B cell (primary cell): ENCODE results near the gene LGR5. TPM values are rescaled to one million over a fixed set of nuclear protein-coding genes. Genes with fewer than 3 reads are reported as not detected.

Experiments
- ATAC-seq: fragments of 200-7000 bp; cut with Tn5 transposase; one replicate; pipeline ENCODE4 v1.10.0; 2021; ENCODE audit warnings: low read depth, mild to moderate bottlenecking, moderate number of reproducible peaks, moderate library complexity
- CTCF ChIA-PET: fragments of 350-600 bp; sonication (Branson Sonifier 250); formaldehyde crosslinking; loops from one replicate; lab custom pipeline; 2021; ENCODE audit warnings: antibody characterized with exemption, inconsistent platforms; lab: Charles Lee
- POLR2A ChIA-PET: fragments of 350-600 bp; sonication (Branson Sonifier 250); formaldehyde crosslinking; loops from one replicate; lab custom pipeline; 2021; ENCODE audit warnings: antibody characterized with exemption; lab: Charles Lee
- DNase-seq: peaks from one replicate; pipeline ENCODE4 v3.0.0; 2013
- H2AFZ ChIP-seq: 2 replicates; pipeline ENCODE4 v1.6.1; 2012; ENCODE audit warnings: mild to moderate bottlenecking, low read depth, low read length; ENCODE audit not compliant: insufficient read depth, poor library complexity, severe bottlenecking
- H3K27ac ChIP-seq, 2 donors: 1 replicate in 1 of 2; 2 replicates in 1 of 2; pipeline ENCODE4 v1.5.1; 2012 to 2013; ENCODE audit warnings: low read length in 2 of 2, mild to moderate bottlenecking in 2 of 2, moderate library complexity in 1 of 2
- H3K27me3 ChIP-seq, 4 experiments: fragments of 200-600 bp in 1 of 4; sonication (generic) in 1 of 4; replicated peaks in 1 of 4; 1 replicate in 2 of 4; 2 replicates in 2 of 4; pipeline versions ENCODE4 v1.6.1 to v1.7.0; 2013 to 2016; ENCODE audit warnings: low read length in 3 of 4, mild to moderate bottlenecking in 2 of 4, mixed read lengths in 1 of 4, moderate library complexity in 1 of 4; ENCODE audit not compliant: insufficient read depth in 4 of 4, control insufficient read depth in 3 of 4; ENCODE audit errors: control extremely low read depth in 1 of 4
- H3K36me3 ChIP-seq, 2 experiments: replicated peaks in 1 of 2; 1 replicate in 1 of 2; 2 replicates in 1 of 2; pipeline versions ENCODE4 v1.6.1 to v1.7.1; 2013; ENCODE audit warnings: low read length in 1 of 2; ENCODE audit not compliant: insufficient read depth in 2 of 2, control insufficient read depth in 1 of 2; ENCODE audit errors: control extremely low read depth in 1 of 2, extremely low read depth in 1 of 2
- H3K4me1 ChIP-seq, 2 donors: fragments of 200-600 bp in 1 of 2; sonication (generic) in 1 of 2; 1 replicate in 1 of 2; 2 replicates in 1 of 2; pipeline versions ENCODE4 v1.5.1 to v1.6.1; 2013 to 2017; ENCODE audit warnings: low read length in 2 of 2; ENCODE audit not compliant: control insufficient read depth in 2 of 2, insufficient read depth in 2 of 2
- H3K4me2 ChIP-seq: replicated peaks from 2 replicates; pipeline ENCODE3; 2012; ENCODE audit warnings: mild to moderate bottlenecking, low read depth, low read length; ENCODE audit not compliant: poor library complexity, severe bottlenecking
- H3K4me3 ChIP-seq, 5 experiments: fragments of 200-600 bp in 1 of 5; sonication (generic) in 1 of 5; 1 replicate in 3 of 5; 2 replicates in 2 of 5; pipeline versions ENCODE4 v1.5.1 to v1.7.0; 2011 to 2016; ENCODE audit warnings: low read length in 4 of 5, mild to moderate bottlenecking in 4 of 5, low read depth in 2 of 5, control low read depth in 1 of 5, moderate library complexity in 1 of 5; ENCODE audit not compliant: insufficient read depth in 1 of 5; ENCODE audit errors: control extremely low read depth in 1 of 5, extremely low read depth in 1 of 5
- H3K79me2 ChIP-seq: fragments of 200-600 bp; sonication (generic); one replicate; pipeline ENCODE4 v1.6.0; 2016; ENCODE audit warnings: low read length; ENCODE audit not compliant: control insufficient read depth, insufficient read depth
- H3K9ac ChIP-seq: fragments of 200-600 bp; sonication (generic); 2 replicates; pipeline ENCODE4 v1.6.1; 2017; ENCODE audit warnings: mild to moderate bottlenecking, low read length, moderate library complexity
- H3K9me3 ChIP-seq, 3 donors: one replicate each; pipeline versions ENCODE4 v1.6.1 to v1.7.1; 2013; ENCODE audit warnings: low read length in 2 of 3; ENCODE audit not compliant: control insufficient read depth in 2 of 3, insufficient read depth in 1 of 3; ENCODE audit errors: control extremely low read depth in 1 of 3
- H4K20me1 ChIP-seq: 2 replicates; pipeline ENCODE4 v1.6.0; 2012; ENCODE audit warnings: mild to moderate bottlenecking, low read length; ENCODE audit not compliant: insufficient read depth, control insufficient read depth, poor library complexity, severe bottlenecking
- H3K27ac Mint-ChIP-seq: one replicate; pipeline ENCODE4 v1.8.0; 2021; ENCODE audit warnings: mixed read lengths
- H3K27me3 Mint-ChIP-seq: one replicate; pipeline ENCODE4 v1.8.0; 2021; ENCODE audit warnings: mixed read lengths
- H3K4me1 Mint-ChIP-seq: one replicate; pipeline ENCODE4 v1.8.0; 2021; ENCODE audit warnings: mixed read lengths
- H3K4me3 Mint-ChIP-seq: one replicate; pipeline ENCODE4 v1.8.0; 2021; ENCODE audit warnings: mixed read lengths
- H3K9me3 Mint-ChIP-seq: one replicate; pipeline ENCODE4 v1.8.0; 2022; ENCODE audit warnings: mixed read lengths; ENCODE audit not compliant: insufficient read depth
- EZH2 ChIP-seq: IDR thresholded peaks from 2 replicates; pipeline ENCODE4 v1.6.1; 2012; ENCODE audit warnings: borderline replicate concordance, low read depth, mild to moderate bottlenecking, moderate library complexity, low read length; ENCODE audit not compliant: insufficient read depth, poor library complexity, severe bottlenecking
- WGBS: methylation state at CpG from one replicate; pipeline ENCODE4 v1.1.5; 2013; ENCODE audit warnings: missing lambda C conversion rate; ENCODE audit not compliant: insufficient coverage; 5-methylcytosine and 5-hydroxymethylcytosine counted together
- intact Hi-C: fragments of 100-400 bp; cut with micrococcal nuclease; formaldehyde crosslinking; loops from one replicate; pipeline ENCODE4 v1.10.0; 2022
- polyA plus RNA-seq: library from polyadenylated mRNA; depleted of rRNA; stranded (reverse); fragments of >200 nt; gene quantifications from 2 replicates; pipeline ENCODE4 v1.2.3, GENCODE V29; 2012
- total RNA-seq, 2 donors: library from RNA; stranded (reverse); fragments of 120-200 nt in 1 of 2; gene quantifications; 1 replicate in 1 of 2; 2 replicates in 1 of 2; pipeline versions ENCODE4 v1.2.3 to v1.2.4, GENCODE V29; 2013 to 2022
- TF ChIP-seq, protein P1 (sequence below): fragments of 200-600 bp; IDR thresholded peaks from one replicate; pipeline ENCODE4 v1.8.0; 2022; ENCODE audit warnings: antibody characterized with exemption, mild to moderate bottlenecking

Gene LGR5
- total and polyA plus RNA-seq, 2 donors (not counting 1 experiment from before 2014, with no cell fraction given), result 0.06 TPM; not detected in 1

DNA sequence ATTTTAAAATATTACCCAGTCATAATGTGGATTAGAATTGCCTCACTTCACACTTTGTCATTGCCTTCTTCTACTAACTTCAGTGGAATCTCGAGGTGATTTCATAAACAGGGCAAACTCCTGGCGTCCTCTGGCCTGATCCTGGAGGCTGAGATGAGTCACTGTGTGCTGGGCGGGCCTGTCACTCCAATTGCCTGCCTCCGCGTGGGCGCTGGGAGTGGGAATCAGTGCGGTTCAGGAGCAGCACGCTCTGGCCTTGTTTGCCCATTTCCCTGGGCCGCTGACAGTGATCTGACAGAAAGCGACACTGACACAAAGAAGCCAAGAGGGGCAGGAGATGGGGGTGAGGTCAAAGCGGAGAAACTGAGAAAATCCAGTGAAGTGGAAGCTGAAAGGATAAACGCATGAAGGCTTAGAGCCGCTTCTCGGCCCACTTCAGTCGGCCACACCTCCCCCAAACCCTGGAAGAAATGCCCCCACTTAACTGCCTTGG is 29.7 kb downstream of the LGR5 start:
- Histone ChIP-seq H3K9ac (no peak overlapping the region), H3K36me3 (no peaks in the 10 kb centered on the region), H3K4me2 (no peak overlapping the region), H2AFZ (no peak overlapping the region), H3K27me3 (no peaks in the 10 kb centered on the region), H3K4me1 (no peaks in the 10 kb centered on the region), H3K4me3 (no peak overlapping the region), H3K9me3 (no peaks in the 10 kb centered on the region), H4K20me1 (no peaks in the 10 kb centered on the region), H3K27ac (no peak overlapping the region), H3K79me2 (no peaks in the 10 kb centered on the region)
- ATAC-seq (no peak), DNase-seq (no peak)
- H3K9me3 Mint-ChIP-seq, result no peaks in the 10 kb centered on the region
- H3K4me3 Mint-ChIP-seq, result no peak overlapping the region
- peaks cover 28% of the 10 kb centered on the region for H3K27me3 Mint-ChIP-seq
- CTCF ChIA-PET, result no interaction called here
- intact Hi-C loops, result no loop called here
- WGBS, result 86% methylated on average over 9 of the region's 15 CpGs
- no peak overlapping the region for H3K27ac Mint-ChIP-seq
- TF ChIP-seq EZH2, result no peak
- POLR2A ChIA-PET, result no interaction called here
- no peaks in the 10 kb centered on the region for H3K4me1 Mint-ChIP-seq

DNA sequence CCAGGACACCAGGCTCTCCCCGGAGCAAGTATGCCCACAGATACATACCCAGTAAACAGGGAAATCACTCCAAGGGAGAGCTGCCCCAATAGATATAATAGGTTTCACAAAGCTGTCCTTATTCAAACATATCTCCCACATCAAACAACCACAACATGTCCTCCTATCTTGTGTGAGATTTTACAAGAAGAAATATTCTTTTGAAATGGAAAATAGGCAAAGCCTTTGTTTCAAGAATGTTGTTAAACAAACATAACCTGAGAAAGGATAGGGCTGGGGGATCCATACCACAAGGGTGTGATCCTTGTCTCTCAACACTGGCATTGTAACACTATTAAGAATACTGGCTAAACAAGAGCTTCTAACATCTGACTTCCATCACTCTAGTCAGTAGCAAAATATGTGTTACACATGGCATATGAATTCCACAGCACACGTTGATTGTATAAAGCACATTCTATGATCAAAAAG is 32.9 kb downstream of the LGR5 start:
- CTCF ChIA-PET, result no interaction called here
- Mint-ChIP-seq H3K27me3 (peaks cover 24% of the 10 kb centered on the region), H3K9me3 (no peaks in the 10 kb centered on the region), H3K4me1 (no peaks in the 10 kb centered on the region), H3K27ac (no peak overlapping the region), H3K4me3 (no peak overlapping the region)
- Histone ChIP-seq H2AFZ (no peak overlapping the region), H3K36me3 (no peaks in the 10 kb centered on the region), H4K20me1 (no peaks in the 10 kb centered on the region), H3K4me2 (no peak overlapping the region), H3K4me3 (no peak overlapping the region), H3K9me3 (no peaks in the 10 kb centered on the region), H3K27me3 (no peaks in the 10 kb centered on the region), H3K4me1 (no peaks in the 10 kb centered on the region), H3K79me2 (no peaks in the 10 kb centered on the region), H3K9ac (no peak overlapping the region), H3K27ac (no peak overlapping the region)
- POLR2A ChIA-PET, result no interaction called here
- DNase-seq (no peak), ATAC-seq (no peak)
- WGBS, result no CpG with 5 or more reads among the region's 2 CpGs
- TF ChIP-seq, protein P1, sequence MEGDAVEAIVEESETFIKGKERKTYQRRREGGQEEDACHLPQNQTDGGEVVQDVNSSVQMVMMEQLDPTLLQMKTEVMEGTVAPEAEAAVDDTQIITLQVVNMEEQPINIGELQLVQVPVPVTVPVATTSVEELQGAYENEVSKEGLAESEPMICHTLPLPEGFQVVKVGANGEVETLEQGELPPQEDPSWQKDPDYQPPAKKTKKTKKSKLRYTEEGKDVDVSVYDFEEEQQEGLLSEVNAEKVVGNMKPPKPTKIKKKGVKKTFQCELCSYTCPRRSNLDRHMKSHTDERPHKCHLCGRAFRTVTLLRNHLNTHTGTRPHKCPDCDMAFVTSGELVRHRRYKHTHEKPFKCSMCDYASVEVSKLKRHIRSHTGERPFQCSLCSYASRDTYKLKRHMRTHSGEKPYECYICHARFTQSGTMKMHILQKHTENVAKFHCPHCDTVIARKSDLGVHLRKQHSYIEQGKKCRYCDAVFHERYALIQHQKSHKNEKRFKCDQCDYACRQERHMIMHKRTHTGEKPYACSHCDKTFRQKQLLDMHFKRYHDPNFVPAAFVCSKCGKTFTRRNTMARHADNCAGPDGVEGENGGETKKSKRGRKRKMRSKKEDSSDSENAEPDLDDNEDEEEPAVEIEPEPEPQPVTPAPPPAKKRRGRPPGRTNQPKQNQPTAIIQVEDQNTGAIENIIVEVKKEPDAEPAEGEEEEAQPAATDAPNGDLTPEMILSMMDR, result no peak
- TF ChIP-seq EZH2, result no peak
- intact Hi-C loops, result no loop called here
